PC-9 (cell line): Measurements from ENCODE around the gene GTF2I. TPM values are rescaled to one million over a fixed set of nuclear protein-coding genes. Genes with fewer than 3 reads are reported as not detected.
"Not testable (repeated sequence)": the region's sequence is repeated elsewhere in the genome, so short reads cannot be mapped to it uniquely, and the experiment has no call there.

ENCODE experiments used
- BruUV-seq: library from RNA; stranded (reverse); fragments of 400-500 nt; replicated peaks from 2 replicates; lab custom pipeline; 2021; lab: Mats Ljungman, UMichigan
- CTCF ChIA-PET: fragments of 300-600 bp; sonication (Branson Sonifier 250); formaldehyde crosslinking; loops from one replicate; lab custom pipeline; 2022; ENCODE audit warnings: antibody characterized with exemption; lab: Charles Lee
- POLR2A ChIA-PET: fragments of 300-600 bp; sonication (Branson Sonifier 250); formaldehyde crosslinking; loops from one replicate; lab custom pipeline; 2022; ENCODE audit warnings: antibody characterized with exemption; ENCODE audit not compliant: unreplicated experiment; lab: Charles Lee
- DNase-seq, 2 experiments: peaks; one replicate each; pipeline versions ENCODE4 v3.0.0 to v3.0.0-alpha.2; 2015 to 2022; ENCODE audit warnings: mixed read lengths in 1 of 2
- H2AFZ ChIP-seq: fragments of 200-600 bp; sonication (generic); 2 replicates; pipeline ENCODE4 v1.8.1; 2017; ENCODE audit warnings: antibody characterized with exemption
- H3F3A ChIP-seq: fragments of 200-600 bp; sonication (generic); 2 replicates; pipeline ENCODE4 v1.8.1; 2017; ENCODE audit warnings: antibody characterized with exemption, mild to moderate bottlenecking, low read depth; ENCODE audit not compliant: insufficient read depth
- H3K27ac ChIP-seq: fragments of 200-600 bp; sonication (generic); 2 replicates; pipeline ENCODE4 v1.6.1; 2016; ENCODE audit warnings: mixed run types
- H3K27me3 ChIP-seq: fragments of 200-600 bp; sonication (generic); 2 replicates; pipeline ENCODE4 v1.6.1; 2016; ENCODE audit warnings: low read depth, mixed run types; ENCODE audit not compliant: insufficient read depth
- H3K36me3 ChIP-seq: fragments of 200-600 bp; sonication (generic); 2 replicates; pipeline ENCODE4 v1.6.1; 2016; ENCODE audit warnings: low read depth, mixed run types
- H3K4me1 ChIP-seq: fragments of 200-600 bp; sonication (generic); replicated peaks from 2 replicates; pipeline ENCODE4 v1.6.1; 2016; ENCODE audit warnings: mixed run types; ENCODE audit not compliant: insufficient read depth
- H3K4me2 ChIP-seq: fragments of 200-600 bp; sonication (generic); 2 replicates; pipeline ENCODE4 v1.6.1; 2017; ENCODE audit warnings: mixed run types
- H3K4me3 ChIP-seq: fragments of 200-600 bp; sonication (generic); 2 replicates; pipeline ENCODE4 v1.6.1; 2016; ENCODE audit warnings: mixed run types
- H3K79me2 ChIP-seq: fragments of 200-600 bp; sonication (generic); 2 replicates; pipeline ENCODE4 v1.6.1; 2017; ENCODE audit warnings: low read depth, mixed run types
- H3K9me2 ChIP-seq: fragments of 200-600 bp; sonication (generic); 2 replicates; pipeline ENCODE4 v1.8.1; 2017; ENCODE audit warnings: mild to moderate bottlenecking; ENCODE audit not compliant: insufficient read depth
- H3K9me3 ChIP-seq: fragments of 200-600 bp; sonication (generic); 2 replicates; pipeline ENCODE4 v1.8.1; 2016; ENCODE audit warnings: low read depth; ENCODE audit not compliant: insufficient read depth
- H4K20me1 ChIP-seq: fragments of 200-600 bp; sonication (generic); 2 replicates; pipeline ENCODE4 v1.8.1; 2017; ENCODE audit not compliant: insufficient read depth
- EZH2 ChIP-seq: fragments of 200-600 bp; sonication (generic); IDR thresholded peaks from 2 replicates; pipeline ENCODE4 v1.8.0; 2017; ENCODE audit warnings: antibody characterized with exemption, low read depth
- intact Hi-C: fragments of 100-400 bp; cut with micrococcal nuclease; formaldehyde crosslinking; loops from one replicate; pipeline ENCODE4 v1.10.0; 2022; ENCODE audit not compliant: unreplicated experiment
- total RNA-seq: library from RNA; stranded (reverse); gene quantifications from 2 replicates; pipeline ENCODE4 v1.2.3, GENCODE V29; 2021
- TF ChIP-seq, protein P1 (sequence below): fragments of 200-600 bp; sonication (generic); conservative IDR thresholded peaks from 2 replicates; pipeline ENCODE4 v1.6.1; 2017; ENCODE audit warnings: mixed run types, antibody characterized with exemption, mild to moderate bottlenecking, moderate library complexity

The GTF2I gene
- total RNA-seq, 1 experiment from 2014 or later = 364 TPM

DNA sequence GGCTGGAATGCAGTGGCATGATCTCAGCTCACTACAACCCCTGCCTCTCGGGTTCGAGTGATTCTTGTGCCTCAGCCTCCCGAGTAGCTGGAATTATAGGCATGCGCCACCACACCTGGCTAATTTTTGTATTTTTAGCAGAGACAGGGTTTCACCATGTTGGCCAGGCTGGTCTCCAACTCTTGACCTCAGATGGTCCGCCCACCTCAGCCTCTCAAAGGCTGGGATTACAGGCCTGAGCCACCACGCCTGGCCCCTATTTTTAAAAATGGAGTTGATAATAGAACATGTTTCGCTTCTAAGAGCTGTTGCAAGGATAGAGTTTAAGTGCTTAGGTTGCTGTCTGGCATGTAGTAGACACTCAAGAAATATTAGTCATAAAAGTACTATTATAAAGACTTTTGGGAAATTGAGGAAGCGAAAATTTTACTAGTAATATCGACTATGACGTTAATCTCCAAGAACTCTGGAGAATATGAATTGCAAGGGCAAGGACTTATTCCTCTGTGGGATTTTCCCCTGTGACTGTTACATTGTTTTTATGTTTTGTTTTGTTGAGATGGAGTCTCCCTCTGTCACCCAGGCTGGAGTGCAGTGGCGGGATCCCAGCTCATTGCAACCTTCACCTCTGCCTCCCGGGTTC, 7.9 kb downstream of the GTF2I start:
- Histone ChIP-seq H3F3A (peaks cover 27% of the 10 kb centered on the region), H2AFZ (no peak overlapping the region), H4K20me1 (peaks cover 94% of the 10 kb centered on the region), H3K9me2 (no peaks in the 10 kb centered on the region), H3K4me3 (no peak overlapping the region), H3K4me2 (no peak overlapping the region), H3K9me3 (no peaks in the 10 kb centered on the region), H3K4me1 (peaks cover 37% of the 10 kb centered on the region), H3K79me2 (peaks cover 100% of the 10 kb centered on the region), H3K36me3 (peaks cover 15% of the 10 kb centered on the region; the same call in 1 of the 2 replicates), H3K27ac (no peak overlapping the region), H3K27me3 (no peaks in the 10 kb centered on the region)
- ChIA-PET POLR2A (no interaction called here), CTCF (no interaction called here)
- intact Hi-C loops = no loop called here
- no peak for TF ChIP-seq EZH2
- TF ChIP-seq, protein P1, sequence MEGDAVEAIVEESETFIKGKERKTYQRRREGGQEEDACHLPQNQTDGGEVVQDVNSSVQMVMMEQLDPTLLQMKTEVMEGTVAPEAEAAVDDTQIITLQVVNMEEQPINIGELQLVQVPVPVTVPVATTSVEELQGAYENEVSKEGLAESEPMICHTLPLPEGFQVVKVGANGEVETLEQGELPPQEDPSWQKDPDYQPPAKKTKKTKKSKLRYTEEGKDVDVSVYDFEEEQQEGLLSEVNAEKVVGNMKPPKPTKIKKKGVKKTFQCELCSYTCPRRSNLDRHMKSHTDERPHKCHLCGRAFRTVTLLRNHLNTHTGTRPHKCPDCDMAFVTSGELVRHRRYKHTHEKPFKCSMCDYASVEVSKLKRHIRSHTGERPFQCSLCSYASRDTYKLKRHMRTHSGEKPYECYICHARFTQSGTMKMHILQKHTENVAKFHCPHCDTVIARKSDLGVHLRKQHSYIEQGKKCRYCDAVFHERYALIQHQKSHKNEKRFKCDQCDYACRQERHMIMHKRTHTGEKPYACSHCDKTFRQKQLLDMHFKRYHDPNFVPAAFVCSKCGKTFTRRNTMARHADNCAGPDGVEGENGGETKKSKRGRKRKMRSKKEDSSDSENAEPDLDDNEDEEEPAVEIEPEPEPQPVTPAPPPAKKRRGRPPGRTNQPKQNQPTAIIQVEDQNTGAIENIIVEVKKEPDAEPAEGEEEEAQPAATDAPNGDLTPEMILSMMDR = no peak
- BruUV-seq = no TSS peak
- DNase-seq = peak in 1 of 2 experiments; percentile 10

DNA sequence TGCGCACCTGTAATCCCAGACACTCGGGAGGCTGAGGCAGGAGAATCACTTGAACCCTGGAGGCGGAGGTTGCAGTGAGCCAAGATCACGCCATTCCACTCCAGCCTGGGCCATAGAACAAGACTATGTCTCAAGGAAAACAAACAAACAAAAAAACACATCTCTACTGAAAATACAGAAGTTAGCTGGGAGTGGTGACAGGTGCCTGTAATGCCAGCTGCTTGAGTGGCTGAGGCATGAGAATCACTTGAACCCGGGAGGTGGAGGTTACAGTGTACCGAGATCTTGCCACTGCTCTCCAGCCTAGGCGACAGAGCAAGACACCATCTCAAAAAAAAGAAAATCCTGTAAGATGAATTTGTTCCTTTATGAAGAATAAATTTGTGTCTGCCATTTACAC, 9.5 kb downstream of the GTF2I start:
- BruUV-seq, H3K27me3 ChIP-seq, H3K9me3 ChIP-seq, H3K4me2 ChIP-seq, H3K4me3 ChIP-seq, H3K9me2 ChIP-seq, H3K27ac ChIP-seq, H2AFZ ChIP-seq, intact Hi-C loops, CTCF ChIA-PET, POLR2A ChIA-PET: not testable (repeated sequence)
- peaks cover 25% of the 10 kb centered on the region; the same call in 1 of the 2 replicates for H3F3A ChIP-seq
- peaks cover 21% of the 10 kb centered on the region for H3K4me1 ChIP-seq
- H4K20me1 ChIP-seq = peaks cover 94% of the 10 kb centered on the region
- peaks cover 100% of the 10 kb centered on the region for H3K79me2 ChIP-seq
- peak in 1 of 2 experiments; percentile 6 for DNase-seq
- H3K36me3 ChIP-seq = peaks cover 15% of the 10 kb centered on the region; the same call in 1 of the 2 replicates

DNA sequence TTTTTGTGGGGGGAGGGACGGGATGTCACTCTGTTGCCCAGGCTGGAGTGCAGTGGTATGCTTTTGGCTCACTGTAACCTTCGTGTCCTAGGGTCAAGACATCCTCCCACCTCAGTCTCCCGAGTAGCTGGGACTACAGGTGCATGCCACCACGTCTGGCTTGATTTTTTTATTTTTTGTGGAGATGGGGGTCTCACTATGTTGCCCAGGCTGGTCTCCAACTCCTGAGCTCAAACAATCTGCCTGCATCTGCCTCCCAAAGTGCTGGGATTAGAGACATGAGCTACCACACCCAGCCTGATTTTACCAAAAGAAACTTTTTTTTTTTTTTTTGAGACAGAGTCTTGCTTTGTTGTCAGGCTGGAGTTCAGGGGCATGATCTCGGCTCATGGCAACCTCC, 10.0 kb downstream of the GTF2I start:
- H3F3A ChIP-seq = peaks cover 27% of the 10 kb centered on the region; the same call in 1 of the 2 replicates
- DNase-seq, intact Hi-C loops, H3K4me2 ChIP-seq, H3K9me2 ChIP-seq, H2AFZ ChIP-seq, BruUV-seq, CTCF ChIA-PET, H3K27ac ChIP-seq, H3K9me3 ChIP-seq, H3K27me3 ChIP-seq, H3K4me3 ChIP-seq: not testable (repeated sequence)
- H3K79me2 ChIP-seq = peaks cover 100% of the 10 kb centered on the region
- H3K36me3 ChIP-seq = peaks cover 20% of the 10 kb centered on the region
- H4K20me1 ChIP-seq = peaks cover 94% of the 10 kb centered on the region
- H3K4me1 ChIP-seq = peaks cover 19% of the 10 kb centered on the region
- POLR2A ChIA-PET = interaction anchor here (0.7 kb wide), 1 partner anchor 394 kb away, joined by 3 read pairs; no protein-coding TSS in a partner anchor

DNA sequence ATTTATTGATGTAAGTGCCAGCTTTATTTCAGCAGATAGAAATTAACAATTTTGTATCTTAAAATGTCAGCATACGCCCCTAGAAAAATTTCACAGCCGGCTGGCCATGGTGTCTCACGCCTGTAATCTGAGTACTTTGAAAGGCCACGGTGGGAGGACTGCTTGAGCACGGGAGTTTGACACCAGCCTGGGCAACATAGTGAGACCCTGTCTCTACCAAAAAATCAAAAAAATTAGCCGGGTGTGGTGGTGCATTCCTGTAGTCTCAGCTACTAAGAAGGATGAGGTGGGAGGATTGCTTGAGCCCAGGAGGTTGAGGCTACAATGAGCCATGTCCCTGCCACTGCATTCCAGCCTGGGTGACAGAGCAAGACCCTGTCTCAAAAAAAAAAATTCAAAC, 14.1 kb downstream of the GTF2I start:
- Histone ChIP-seq H3K4me3 (no peak overlapping the region), H2AFZ (no peak overlapping the region), H3F3A (peaks cover 22% of the 10 kb centered on the region; the same call in 1 of the 2 replicates), H3K79me2 (peaks cover 100% of the 10 kb centered on the region), H3K36me3 (peaks cover 6% of the 10 kb centered on the region), H4K20me1 (peaks cover 94% of the 10 kb centered on the region), H3K9me2 (no peaks in the 10 kb centered on the region), H3K4me1 (no peaks in the 10 kb centered on the region), H3K27me3 (no peaks in the 10 kb centered on the region), H3K27ac (no peak overlapping the region), H3K9me3 (no peaks in the 10 kb centered on the region), H3K4me2 (no peak overlapping the region)
- ChIA-PET CTCF (no interaction called here), POLR2A (interaction anchor here (0.7 kb wide), 1 partner anchor 53 kb away, joined by 3 read pairs; no protein-coding TSS in a partner anchor)
- TF ChIP-seq, protein P1 = no peak
- no peak for TF ChIP-seq EZH2
- DNase-seq = no peak
- intact Hi-C loops = no loop called here
- no TSS peak for BruUV-seq
